ENCODE data around the gene STK40.

STK40 gene

DNA sequence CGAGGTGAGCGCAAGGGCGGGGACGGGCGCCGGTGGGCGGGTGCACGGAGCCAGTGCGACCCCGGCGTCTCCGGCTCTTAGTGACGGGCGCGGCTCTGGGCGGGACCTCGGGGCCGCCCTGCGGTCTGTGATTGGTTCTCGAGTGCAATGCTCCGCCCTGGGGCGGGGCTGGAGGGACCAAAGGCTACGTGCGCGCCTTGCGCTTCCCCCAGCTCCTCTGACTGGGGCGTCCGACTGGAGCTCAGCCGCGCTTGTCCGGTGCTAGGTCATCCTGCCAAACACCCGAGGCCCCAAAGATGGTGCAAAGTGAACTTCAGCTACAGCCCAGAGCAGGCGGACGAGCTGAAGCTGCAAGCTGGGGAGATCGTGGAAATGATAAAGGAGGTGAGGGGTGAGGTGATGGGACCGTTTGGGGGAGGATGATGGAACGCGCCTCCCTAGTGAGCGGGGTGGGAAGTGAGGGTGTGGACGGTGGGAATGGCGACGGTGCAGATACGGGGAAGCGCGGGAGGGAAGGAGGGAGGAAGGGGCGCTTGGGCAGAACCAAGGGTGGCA, 78.7 kb downstream of the STK40 start:
- peak; percentile 95 for DNase-seq

DNA sequence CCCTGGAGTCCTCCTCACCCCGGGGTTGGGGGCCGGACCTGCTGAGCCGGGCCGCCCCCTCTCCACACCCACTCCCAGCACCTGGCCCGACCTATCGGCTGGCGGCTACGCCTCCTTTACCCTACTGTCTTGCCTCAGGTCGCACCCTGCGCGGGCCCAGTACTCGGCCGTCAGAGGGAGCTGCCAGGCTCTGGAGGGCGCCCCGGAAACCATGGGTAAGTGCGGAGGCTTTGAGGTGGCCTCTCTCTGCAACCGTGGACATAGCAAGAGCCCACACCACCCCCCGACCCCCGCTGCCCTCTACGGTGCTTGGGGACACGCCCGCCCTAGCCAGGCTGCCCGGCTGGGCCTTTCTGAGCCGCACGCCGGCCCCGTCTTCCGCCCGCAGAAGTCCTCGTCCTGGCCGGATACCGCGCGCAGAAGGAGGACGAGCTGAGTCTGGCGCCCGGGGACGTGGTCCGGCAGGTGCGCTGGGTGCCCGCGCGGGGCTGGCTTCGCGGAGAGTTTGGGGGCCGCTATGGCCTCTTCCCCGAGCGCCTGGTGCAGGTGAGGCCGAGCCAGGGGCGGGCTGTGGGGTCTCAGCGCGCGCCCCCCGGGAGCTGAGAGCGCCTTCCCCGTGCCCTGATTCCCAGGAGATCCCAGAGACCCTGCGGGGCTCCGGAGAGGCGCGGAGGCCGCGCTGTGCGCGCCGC, 79.4 kb downstream of the STK40 start, which contains the start of gene SH3D21:
TSS of gene SH3D21 (plus strand) at position 159 of the 692 bp plus-strand sequence. CDS start at position 212, 53 bp downstream.
- peak; percentile 57 for DNase-seq

DNA sequence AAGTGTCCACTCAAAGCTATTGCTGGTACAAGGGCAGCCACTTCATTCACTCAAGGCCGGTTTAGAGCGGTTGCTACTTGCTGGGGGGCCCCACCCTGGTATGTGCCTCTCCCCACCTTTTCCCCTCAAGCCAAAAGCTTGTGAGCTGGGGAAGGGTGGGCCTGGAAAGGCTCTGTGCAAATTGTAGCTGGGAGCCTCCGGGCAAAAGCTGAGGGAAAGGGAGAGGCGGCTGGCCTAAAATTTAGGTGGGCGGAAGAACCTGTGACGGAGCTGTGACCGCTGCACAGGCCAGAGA, 79.9 kb downstream of the STK40 start:
- DNase-seq: no peak

DNA sequence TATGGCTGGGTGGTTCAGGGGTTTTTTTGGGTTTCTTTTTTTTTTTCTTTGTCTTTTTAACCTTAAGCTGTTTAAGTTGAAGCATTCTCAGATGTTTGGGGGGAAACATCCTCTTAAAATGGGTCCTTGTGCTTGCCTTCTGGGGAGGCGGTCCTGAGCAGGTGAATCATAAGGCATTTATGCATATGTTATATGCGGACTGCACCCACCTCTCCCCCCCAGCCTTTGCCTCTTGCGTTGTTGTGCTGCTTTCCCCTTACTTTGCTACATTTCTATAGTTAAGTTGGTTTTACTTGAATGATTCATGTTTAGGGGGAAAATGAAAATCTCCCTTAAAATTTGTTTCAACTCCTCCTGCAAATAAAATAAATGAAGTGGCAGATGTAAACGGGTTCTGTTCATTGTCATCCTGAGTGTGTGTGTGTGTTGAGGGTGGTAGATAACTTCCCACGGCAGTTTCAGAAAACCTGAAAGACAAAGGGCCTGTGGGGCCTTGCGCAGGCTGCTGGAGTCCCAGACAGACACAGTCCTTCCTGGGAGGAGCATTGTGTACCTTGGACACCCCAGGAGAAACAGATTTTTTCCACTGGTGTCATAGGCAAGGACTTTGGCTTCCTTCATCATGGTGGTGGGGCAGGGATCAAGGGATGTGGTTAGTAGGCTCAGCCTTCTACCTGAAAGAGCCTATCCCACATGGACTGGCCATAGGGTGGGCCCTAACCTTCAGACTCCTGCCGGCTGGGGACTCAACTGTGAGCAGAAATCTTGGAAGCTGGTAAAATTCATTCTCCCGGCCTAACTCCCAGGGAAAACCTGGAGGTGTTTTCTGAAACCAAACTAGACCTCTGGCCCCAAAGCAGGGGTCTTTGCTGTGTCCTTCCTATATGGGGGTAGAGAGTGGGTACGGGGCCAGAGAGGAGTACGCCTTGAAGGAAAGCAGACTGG, 80.5 kb downstream of the STK40 start:
- no peak for DNase-seq

DNA sequence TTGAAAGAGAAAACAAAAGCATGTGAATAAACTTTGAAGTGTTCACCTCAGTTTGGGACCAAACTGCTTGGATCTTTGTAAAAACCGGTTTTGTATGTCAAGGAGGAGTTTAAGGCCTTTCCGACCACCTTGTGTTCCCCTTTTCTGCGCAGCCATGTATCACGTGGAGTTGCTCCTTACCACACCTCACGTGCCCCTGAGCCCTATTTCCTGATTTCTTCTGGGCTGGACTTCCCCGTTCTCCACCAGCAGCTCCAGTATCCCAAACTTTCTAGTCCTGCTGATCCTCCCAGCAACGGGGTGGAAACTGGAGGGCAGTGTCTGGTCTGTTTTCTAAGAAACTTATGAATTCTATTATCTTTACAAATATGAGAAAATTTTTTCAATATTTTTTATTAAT, 81.2 kb downstream of the STK40 start:
- DNase-seq: no peak

DNA sequence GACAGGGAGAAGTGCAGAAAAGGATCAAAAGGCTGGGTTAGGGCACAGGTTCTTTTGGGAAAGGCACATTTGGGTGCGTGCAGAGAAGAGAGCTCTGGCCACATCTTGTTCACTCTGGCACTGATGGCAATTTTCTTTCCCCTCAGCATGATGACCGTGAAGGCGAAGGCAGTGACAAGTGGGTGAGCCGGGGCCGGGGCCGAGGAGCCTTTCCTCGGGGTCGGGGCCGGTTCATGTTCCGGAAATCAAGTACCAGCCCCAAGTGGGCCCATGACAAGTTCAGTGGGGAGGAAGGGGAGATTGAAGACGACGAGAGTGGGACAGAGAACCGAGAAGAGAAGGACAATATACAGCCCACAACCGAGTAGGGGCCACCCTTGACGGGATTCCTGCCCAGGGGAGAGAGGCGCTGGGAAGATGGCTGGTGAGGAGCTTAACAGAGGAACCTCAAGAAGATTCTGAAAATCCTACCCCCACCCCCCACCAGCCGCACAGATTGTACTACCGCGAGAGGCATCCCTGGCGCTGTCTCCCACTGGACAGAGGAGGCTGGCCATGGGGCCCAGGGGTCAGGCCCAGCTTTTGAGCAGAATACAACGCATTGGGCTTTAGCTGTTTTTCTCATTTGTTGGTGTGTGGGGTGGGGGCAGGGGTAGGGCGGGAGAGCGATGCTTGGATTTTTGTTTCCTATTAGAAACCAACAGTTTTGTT, 81.9 kb downstream of the STK40 start:
- DNase-seq: no peak

DNA sequence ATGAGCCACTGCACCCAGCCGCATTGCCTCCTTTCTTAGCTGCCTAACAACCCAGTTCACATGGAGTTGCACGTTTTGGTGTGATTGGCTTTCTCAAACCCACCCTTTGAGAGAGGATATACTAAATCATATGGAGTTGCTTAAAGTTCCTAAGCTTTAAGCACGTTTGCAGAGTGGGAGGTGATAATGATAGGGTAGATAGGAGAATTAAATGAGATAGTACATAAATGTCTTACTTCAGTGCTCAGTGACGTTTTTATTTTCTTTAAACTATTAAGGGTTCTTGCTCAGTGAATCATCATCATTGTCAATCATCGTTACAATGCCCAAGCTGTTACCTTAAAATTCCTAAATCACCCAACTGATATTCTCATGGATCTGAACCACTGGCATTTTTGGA, 82.5 kb downstream of the STK40 start:
- DNase-seq: no peak

DNA sequence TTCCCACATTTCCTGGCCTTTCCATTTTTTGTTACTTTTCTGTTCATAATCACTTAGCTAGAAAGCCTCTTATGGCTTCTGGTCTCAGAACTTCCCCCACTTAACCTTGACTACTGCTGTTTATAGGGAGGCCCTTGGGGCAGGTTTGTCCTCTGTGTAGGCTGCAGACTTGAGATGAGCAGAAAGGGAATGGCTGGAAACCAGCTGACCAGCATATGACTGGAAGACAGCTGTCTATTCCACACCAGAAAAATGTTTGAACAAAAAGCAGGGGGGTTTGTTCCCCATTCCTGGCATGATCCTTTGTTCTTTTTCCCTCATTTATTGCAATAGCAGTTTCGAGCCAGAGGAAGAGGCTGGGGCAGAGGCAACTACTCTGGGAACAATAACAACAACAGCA, 84.5 kb downstream of the STK40 start:
- no peak for DNase-seq

DNA sequence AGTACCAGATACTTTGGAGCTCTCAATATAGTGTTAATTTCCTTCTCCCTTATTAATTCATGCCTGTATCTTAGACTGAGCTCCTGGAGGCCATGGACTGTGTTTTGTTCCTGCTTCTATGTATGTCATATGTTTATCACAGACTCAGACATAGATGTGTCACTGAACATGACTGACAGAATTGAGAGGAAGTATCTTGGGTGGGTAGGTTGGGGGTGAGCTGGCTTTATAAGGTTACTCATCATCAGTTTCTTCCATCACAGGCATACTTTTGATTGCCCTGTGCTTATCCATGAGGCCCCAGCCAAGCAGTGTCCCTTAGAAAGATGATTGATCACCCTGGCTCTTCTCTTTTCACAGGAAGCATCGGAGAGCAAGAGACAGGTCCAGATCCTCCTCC, 85.2 kb downstream of the STK40 start:
- no peak for DNase-seq

DNA sequence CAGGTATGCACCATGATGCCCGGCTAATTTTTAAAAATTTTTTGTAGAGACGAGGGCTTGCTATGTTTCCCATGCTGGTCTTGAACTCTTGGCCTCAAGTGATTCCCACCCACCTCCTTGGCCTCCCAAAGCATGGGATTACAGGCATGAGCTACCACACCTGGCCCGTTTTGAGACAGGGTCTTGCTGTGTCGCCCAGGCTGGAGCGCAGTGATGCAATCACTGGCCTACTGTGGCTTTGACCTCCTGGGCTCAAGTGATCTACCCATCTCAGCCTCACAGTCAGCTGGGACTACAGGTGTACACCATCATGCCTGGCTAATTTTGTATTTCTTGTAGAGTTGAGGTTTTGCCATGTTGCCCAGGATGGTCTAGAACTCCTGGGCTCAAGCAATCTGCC, 87.1 kb downstream of the STK40 start:
- no peak for DNase-seq

DNA sequence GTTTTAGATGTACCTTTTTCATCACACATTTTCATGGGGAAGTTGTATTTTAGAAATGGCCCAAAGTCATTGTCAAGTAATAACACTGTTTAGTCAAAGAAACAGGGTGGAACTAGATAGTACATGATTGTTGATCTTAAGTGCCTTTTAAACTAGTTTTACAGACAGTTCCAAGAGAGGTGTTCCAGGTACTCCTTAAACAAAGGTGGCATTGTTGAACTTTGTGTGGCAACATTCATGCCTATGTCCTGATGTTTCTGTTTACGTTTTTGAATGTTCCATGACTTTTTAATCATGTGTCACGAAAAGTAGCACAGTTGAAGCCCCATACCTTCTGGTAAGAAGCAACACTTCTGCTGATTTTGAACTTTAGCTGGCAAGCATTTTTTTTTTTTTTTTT, 88.7 kb downstream of the STK40 start:
- DNase-seq: no peak

DNA sequence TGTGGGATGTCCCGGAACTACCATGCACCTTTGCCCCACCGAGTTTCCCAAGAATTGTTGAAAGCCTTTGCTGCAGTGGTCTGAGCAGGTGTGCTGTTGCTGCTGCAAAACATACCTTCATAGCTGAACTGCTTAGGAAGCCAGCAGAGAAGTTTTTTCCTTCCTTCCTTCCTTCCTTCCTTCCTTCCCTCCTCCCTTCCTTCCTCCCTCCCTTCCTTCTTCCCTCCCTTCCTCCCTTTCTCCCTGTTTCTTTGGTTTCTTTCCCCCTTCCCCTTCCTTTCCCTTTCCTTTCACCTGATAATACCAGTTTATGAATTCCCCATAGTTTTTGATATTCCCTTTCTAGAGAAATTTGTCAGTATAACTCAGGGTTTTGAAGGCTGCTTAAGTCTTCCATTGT, 90.3 kb downstream of the STK40 start:
- DNase-seq: no peak
